GM18498 (cell line): ENCODE results near the gene LRRFIP1.
"Not testable (repeated sequence)": the region's sequence is repeated elsewhere in the genome, so short reads cannot be mapped to it uniquely, and the experiment has no call there.

Experiments used
- ATAC-seq: cut with Tn5 transposase; IDR thresholded peaks from one replicate; pipeline ENCODE4 v1.9.1; 2021; ENCODE audit warnings: mild to moderate bottlenecking, moderate library complexity; ENCODE audit not compliant: unreplicated experiment

The LRRFIP1 gene

GRCh38 chr2:237742191-237742590, 114.8 kb downstream of the LRRFIP1 start:
- ATAC-seq: no peak

GRCh38 chr2:237742614-237743013, 115.2 kb downstream of the LRRFIP1 start:
- ATAC-seq: no peak

- ATAC-seq: no peak
These were observed 115.6 kb downstream of the LRRFIP1 start for GRCh38 chr2:237743024-237743423.

- no peak for ATAC-seq
These were observed 116.3 kb downstream of the LRRFIP1 start for GRCh38 chr2:237743561-237744269.

- no peak for ATAC-seq
These were observed 116.9 kb downstream of the LRRFIP1 start for GRCh38 chr2:237744270-237744612.

- no peak for ATAC-seq
These were observed 117.3 kb downstream of the LRRFIP1 start for GRCh38 chr2:237744613-237745249.

- ATAC-seq: no peak
These were observed 117.8 kb downstream of the LRRFIP1 start for GRCh38 chr2:237745250-237745613.

- no peak for ATAC-seq
These were observed 119.1 kb downstream of the LRRFIP1 start for GRCh38 chr2:237746302-237747080.

- no peak for ATAC-seq
These were observed 119.8 kb downstream of the LRRFIP1 start for GRCh38 chr2:237747189-237747588.

GRCh38 chr2:237749002-237749401, 121.6 kb downstream of the LRRFIP1 start:
- ATAC-seq: no peak

GRCh38 chr2:237749961-237750360, 122.6 kb downstream of the LRRFIP1 start:
- no peak for ATAC-seq

- not testable (repeated sequence) for ATAC-seq
These were observed 123.1 kb downstream of the LRRFIP1 start for GRCh38 chr2:237750441-237750840.

GRCh38 chr2:237752761-237753165, 125.4 kb downstream of the LRRFIP1 start:
- peak; percentile 99 for ATAC-seq

GRCh38 chr2:237754182-237754581, 126.8 kb downstream of the LRRFIP1 start:
- ATAC-seq: no peak

GRCh38 chr2:237754626-237755248, 127.3 kb downstream of the LRRFIP1 start:
- ATAC-seq: no peak

GRCh38 chr2:237757616-237758015, 130.2 kb downstream of the LRRFIP1 start:
- ATAC-seq: no peak

- ATAC-seq: no peak
These were observed 130.8 kb downstream of the LRRFIP1 start for GRCh38 chr2:237758185-237758584.

GRCh38 chr2:237759176-237759575, 131.8 kb downstream of the LRRFIP1 start:
- ATAC-seq: no peak

- no peak for ATAC-seq
These were observed 133.4 kb downstream of the LRRFIP1 start for GRCh38 chr2:237760506-237761502.
